NOMO-1 (cell line): ENCODE results near the gene AGBL4.
"Not testable (repeated sequence)": the region's sequence is repeated elsewhere in the genome, so short reads cannot be mapped to it uniquely, and the experiment has no call there.

Experiments
- DNase-seq, 2 experiments: peaks; one replicate each; lab custom pipeline; 2025; ENCODE audit not compliant: unreplicated experiment in 2 of 2; lab: John Stamatoyannopoulos, UW

Gene AGBL4

DNA sequence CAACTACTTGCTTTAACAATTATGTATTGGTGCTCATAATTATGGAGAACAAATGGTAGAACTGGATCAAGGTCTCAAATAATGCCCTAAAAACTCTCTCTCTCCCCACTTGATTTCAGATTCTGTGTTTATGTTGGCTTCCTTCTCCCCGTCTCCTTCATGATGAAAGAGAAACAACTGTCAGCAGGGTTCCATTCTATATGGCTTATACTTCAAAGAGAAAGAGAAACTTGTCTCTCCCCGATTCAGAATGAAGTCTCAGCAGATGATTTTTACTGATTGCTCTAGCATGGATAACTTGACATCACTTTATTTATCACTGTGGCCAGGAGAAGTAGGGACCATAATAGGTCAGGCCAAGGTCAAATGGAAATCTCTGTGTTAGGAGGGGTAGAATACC is 575.6 kb downstream of the AGBL4 start:
- DNase-seq = no peak

DNA sequence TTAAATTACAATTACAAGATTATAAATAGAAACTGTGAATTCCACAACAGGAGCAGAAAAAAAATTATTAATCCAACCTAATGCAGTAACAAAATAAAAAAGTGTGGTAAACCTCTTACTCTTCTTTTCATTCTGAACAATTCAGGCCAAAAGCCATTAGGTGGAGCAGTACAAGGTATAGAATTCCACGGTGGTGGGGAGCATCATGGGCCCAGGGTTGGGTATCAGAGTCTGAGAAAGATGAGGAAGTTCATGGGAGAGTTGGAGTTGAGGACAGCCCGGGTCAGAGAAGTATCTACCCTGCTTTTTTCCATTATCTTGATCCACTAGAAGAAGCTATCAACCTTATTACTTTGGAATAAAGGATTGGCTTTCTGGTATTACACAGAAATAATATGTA is 586.9 kb downstream of the AGBL4 start:
- DNase-seq = no peak

DNA sequence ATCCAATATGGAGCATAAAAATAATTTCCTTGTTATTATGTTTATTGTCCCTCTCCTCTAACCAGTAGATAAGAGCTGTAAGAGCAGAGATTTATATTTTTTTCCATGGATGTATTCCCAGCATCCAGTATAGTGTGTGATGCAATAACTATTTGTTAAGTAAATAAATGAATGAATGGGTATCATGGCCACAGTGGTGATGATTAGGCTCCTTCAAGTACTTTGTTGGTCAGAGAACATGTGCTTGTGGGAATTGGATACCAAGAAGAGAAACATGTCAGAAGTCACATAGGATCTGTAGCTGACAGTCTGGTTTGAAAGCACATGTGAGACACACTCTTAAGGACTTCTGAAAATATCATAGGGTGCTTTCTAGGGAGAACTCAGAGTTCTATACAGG is 588.5 kb downstream of the AGBL4 start:
- DNase-seq = no peak

DNA sequence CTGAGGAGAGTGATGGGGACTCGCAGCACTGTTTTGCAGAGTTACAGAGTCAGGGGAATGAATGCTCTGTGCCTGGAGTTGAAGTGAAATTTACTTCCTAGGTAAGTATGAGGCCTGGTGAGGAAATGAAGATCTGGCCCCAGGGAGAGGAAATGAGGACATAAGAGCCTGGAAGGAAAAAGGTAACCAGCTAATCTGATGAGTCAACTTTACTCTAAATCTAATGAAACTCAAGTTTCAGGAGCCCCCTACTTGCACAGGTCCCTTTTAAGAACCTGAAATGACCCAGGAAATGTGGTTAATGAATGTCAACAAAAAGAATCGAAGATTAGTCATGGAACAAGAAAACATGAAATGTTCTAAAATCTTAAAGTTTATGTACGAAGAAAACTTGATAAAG is 599.0 kb downstream of the AGBL4 start:
- no peak for DNase-seq

DNA sequence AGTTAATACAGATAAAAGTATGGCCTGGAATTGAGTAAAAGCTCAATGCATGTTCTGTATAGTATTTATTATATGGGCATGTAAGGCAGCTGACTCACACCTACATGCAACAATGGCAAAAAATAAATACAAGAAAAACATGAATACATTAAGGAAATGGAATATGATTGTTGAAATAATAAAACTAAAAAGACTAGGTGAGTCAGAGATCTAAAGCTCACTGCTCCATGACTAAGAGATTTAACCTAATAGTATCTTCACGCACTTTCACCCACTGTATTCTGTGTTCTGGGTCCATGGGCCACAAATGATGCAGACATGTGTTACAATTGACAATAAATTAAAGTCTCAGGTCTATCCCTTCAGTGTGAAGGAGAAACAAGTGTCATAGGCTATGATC is 607.0 kb downstream of the AGBL4 start:
- DNase-seq = no peak

DNA sequence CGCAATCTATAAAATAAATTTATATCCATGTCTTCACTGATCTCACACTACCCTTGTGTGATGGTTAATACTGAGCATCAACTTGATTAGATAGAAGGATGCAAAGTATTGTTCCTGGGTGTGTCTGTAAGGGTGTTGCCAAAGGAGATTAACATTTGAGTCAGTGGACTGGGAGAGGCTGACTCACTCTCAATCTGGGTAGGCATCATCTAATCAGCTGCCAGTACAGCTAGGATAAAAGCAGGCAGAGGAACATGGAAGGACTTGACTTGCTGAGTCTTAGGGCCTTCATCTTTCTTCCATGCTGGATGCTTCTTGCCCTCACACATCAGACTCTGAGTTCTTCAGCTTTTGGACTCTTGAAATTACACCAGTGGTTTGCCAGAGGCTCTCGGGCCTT is 615.4 kb downstream of the AGBL4 start:
- DNase-seq = no peak

DNA sequence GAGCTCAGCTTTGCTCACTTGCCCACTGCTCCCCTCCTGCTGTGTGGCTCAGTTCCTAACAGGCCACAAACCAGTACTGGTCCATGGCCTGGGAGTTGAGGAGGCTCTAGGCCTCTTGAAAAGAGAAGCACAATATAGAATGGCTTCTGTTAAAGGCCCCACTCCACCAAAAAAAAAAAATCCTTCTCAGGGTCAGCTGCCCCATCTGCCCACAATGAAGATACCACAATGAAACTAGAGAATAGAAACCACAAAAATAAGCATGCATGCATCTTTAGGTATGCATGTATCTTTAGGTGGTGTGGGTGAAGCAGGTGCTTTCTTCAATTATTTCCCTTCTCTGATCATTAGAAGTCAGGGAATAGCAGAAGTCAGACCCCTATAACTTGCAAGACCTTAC is 626.7 kb downstream of the AGBL4 start:
- no peak for DNase-seq

DNA sequence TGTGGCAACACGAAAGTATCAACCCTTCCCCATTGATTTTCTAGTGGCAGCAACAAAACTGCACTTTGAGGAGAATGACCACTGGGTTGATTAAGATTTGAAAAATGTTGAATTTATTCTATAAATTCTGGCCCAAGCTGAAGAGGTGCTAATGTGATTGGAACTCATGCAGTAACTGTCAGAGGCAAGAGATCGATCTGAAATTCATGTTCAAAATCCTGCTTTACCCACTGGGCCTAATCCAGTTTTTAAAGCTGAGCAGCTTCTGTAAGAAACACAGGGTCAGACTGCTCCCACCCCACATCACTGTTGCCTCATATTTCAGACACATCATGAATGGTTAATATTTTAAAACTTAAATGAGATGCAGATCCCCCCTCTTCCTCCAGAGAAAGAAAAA is 629.6 kb downstream of the AGBL4 start:
- DNase-seq = no peak

DNA sequence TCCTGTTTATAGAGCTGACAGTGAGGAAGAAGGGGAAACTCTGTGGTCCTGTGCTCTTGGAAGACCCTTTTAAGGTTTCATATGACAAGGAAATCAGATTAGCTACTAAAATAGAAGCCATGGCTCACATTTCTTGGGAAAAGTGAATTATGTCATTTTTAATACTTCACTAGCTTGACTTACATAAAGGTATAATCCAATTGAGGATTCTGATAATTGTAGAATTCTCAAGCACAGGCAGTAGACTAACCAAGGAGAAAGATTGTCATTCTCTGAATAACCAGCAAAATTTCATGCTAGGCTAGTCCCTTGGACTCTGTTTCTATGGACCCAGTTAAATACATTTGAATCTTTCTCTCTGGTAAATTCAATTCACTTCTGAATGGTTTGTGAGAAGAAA is 634.1 kb downstream of the AGBL4 start:
- no peak for DNase-seq

DNA sequence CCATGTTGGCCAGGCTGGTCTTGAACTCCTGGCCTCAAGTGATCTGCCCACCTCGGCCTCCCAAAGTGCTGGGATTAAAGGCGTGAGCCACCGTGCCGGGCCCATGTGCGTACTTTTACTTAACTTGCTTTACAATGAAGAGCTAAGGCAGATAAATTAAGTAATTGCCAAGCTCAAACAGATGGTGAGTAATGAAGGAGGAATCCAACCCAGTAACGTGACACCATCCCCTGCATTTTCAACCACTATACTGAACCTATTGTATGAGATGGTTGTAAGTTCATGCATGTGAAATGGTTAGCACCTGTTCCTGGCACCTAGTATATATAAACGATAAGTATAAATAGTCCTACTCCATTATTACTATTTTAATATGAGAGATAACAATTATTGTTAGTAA is 659.1 kb downstream of the AGBL4 start:
- DNase-seq = no peak

DNA sequence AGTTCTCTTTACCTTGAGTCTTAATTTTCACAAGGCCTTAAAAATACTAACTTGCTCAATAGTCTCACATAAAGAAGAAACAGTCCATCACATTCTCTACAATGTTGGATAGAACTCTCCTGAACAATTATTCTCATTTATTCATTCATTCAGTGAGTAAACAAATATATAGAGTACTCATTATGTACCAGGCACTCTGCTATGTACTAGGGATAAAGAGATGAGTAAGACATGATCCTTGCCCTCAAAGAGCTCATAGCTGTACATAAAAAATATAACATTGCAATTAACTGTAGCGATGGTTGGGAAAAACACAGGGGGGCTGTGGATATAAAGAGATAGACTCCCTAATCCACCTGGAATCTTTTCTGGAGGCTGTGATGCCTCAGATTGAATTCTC is 660.1 kb downstream of the AGBL4 start:
- no peak for DNase-seq

DNA sequence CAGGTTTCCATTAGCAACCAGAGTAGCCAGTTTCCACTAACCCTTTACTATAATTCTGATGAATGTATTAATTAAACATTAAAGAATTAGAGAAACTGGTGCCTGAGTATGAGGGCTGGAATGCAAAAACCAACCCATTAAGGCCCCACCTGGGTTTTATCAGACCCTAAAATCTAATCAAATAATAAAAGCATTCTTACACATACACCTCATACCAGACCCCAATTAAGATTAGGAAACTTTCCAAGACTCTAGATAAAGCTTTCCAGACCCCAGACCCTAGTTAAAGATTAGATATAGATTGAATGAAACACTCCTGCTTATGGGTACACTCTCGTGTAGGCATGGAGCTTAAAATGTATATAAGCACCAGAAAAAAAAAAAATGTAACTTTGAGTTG is 665.7 kb downstream of the AGBL4 start:
- DNase-seq = no peak

DNA sequence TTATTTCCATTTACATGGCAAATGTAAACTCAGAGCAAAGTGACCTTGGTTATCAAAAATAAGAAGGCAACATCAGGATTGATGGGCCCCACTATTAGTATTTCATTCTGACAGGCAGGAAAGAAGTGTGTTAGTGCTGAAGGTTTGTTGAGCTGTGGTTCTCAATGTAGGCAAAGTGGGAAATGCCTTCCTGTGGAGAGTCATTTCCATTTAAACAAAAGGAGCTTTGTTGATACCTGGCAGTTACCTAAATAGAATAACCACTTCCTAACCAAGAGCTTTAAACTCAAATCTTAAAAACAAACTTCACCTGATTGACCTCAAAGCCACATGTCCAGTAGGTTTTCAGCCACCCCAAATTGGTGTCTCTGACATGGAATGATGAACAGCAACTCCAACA is 667.2 kb downstream of the AGBL4 start:
- no peak for DNase-seq

DNA sequence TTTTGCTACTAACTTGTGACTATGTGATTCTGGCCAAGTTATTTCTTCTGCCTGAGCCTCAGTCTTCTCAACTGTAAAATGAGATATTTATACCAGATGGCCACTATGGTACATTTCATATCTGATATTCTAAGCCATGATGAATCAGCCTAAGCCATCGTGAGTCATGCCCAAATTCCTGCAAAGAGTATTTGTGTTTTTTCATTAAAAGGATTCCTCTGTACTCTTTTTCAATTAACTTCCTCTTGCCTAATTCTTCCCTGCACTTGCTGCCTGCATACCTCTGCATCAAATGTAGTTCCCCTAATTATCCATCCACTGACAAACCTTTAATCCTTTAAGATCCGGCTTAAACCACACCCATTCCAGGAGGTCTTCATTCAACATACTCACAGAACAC is 672.0 kb downstream of the AGBL4 start:
- DNase-seq = no peak

DNA sequence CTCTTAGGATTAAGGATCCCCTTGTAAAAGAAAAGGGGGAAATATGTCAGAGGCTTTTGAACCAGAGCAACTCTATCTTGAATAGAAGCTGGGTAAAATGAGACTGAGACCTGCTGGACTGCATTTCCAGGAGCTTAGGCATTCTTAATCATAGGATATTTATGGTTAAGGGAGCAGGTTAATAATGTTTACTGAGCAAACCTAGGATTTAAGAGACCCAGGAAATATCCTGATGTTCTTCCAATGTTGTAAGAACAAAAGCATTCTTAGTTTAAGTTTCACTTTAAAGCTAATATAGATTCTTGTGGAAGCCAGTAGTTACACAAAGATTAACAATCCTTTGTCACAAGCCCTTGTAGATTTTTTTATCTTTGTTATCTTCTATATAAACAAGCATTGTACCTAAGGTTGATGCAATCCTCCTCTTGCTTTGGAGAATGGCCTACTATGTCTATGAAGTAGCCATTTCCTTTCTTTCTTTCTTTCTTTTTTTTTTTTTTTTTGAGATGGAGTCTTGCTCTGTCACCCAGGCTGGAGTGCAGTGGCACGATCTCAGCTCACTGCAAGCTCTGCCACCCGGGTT is 676.9 kb downstream of the AGBL4 start:
- no peak for DNase-seq

DNA sequence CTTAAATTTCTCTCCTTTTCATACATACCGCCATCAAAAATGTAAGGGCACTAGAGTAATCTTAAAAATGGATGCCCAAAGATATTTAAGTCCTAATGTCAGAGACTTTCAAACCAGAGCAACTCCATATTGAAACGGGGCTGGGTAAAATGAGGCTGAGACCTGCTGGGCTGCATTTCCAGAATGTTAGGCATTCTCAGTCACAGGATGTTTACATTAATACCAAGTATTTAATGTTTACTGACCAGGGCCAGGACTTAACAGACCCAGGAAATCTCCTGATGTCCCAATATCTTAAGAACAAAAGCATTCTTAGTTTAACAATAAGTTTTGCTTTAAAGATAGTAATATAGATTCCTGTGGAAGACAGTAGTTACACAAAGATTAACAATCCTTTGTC is 683.2 kb downstream of the AGBL4 start:
- no peak for DNase-seq

DNA sequence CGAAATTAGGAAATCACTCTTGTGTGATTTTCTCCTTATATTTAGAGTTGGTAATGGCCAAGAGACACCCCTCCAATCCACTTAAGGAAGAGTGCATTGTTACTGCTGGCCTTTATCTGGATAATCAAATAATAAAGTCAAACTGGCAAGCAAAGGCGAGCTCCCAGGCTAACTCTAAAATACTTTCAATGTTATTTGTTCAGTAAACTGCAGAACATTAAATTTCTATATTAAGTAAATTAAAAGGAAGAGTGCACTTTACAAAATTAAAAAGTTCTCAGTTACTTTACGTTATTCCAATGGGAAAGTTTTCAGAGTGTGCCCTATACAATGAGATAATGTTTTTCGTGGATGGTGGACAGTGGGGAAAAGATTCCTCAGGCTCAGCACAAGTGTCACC is 684.7 kb downstream of the AGBL4 start:
- DNase-seq = no peak

DNA sequence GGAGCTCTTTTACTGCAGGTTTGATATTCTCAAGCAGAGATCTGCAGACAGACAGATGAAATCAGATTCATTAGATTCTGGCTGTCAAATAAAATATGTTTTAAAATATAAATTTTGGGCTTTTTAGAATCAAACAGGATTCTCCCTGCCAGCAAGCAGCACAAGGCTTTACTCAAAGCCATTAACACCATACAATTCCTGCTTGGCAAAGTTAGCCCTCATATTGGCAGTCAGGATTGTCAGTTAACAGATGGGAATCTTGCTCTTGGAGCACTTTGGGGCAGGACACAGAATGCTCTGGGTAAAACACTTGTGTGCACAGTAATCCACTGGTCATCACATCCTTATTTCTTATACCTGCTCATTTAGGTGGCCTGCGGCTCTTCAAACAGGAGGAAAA is 686.5 kb downstream of the AGBL4 start:
- no peak for DNase-seq

DNA sequence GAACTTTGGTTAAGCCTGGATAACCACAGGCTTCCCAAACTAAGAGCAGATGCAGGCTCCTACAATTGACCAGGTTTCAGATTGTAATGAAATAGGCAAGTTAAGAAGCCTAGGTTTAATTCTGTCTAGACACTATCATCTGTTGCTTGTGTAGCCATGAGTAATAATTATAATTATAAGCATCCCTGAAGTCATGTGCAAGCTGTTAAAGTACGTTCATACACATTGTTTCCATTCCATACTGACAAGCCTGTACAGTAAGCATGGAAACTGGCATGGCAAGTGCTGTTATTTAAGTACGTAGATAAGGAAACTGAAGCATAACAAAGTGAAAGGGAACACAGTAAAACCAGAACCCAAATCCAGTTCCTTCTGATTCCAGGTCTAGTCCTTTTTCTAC is 689.8 kb downstream of the AGBL4 start:
- no peak for DNase-seq

DNA sequence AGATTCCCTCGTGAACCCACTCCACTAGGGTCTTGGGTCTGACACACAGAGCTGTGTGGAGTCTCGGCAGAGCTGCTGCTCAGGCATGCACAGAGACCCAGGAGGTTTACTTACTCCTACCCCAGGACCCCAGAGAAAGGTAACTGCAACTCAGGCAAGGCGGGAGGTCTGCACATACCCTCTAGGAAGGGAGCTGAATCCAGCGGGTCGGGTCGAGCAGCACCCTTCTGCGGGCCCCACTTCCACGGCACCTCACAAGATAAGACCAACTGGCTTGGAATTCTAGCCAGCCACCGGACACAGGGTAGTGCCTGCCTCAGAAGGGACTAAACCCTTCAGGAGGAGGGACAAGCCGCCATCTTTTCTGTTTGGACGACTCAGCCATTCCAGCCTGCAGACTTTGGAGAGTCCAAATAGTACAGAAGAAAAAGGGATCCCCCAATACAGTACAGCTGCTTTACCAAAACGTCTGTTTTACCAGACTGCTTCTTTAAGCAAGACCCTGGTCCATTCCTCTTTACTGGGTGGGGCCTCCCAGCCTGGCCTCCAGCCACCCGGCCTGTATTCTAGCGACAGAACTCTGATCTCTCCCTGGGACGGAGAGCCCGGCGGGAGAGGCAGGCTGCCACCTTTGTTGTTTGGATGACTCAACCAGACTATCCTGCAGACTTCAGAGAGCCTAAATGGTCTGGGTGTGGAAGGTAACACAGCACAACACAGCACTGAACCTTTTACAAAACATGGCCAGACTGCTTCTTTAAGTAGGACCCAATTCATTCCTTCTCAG is 692.5 kb downstream of the AGBL4 start:
- no peak for DNase-seq

DNA sequence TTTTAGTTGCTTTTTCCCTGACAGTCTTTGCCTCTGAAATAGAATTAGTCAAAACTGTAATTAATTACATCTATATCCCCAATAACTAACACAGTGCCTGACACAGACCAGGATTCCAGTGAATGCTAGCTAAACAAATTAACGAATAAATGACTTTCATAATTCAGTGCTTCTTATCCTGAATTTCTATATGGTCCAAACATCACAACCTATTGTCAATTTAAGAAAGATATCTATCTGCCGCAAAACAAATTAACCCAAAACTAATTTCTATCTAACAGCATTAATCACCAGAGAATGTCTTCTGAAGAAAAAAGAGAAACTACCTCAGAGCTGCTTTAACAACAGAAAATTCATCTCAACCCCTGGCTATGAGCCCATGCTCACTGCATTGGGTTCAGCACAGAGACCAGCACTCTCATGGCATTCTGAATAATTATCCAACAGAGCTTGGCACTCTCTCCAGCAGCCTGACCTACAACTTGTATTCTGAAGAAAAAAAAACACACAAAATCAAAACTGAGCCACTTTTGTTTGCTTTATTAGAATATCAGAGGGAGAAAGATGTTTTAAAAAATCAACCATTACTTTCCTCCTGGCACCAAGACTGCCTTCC is 699.7 kb downstream of the AGBL4 start:
- no peak for DNase-seq

DNA sequence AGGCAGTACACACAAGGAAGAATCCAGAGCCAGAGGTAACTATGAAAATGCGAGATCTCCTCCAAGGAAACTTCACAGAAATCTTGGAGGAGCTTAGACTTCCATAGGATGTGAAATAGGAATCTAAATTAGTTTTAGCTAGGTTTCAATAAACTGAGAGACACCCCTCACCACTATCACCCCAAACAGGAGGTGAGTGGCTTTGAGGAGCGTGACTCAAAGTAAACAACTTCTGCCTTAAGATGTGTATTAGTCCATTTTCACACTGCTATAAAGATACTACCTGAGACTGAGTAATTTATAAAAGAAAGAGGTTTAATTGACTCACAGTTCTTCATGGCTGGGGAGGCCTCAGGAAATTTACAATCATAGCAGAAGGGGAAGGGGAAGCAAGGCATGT is 703.3 kb downstream of the AGBL4 start:
- DNase-seq = not testable (repeated sequence)
